H1 (cell line): ENCODE data around the gene FKBP1B. TPM values are rescaled to one million over a fixed set of nuclear protein-coding genes. Genes with fewer than 3 reads are reported as not detected.
A peak's percentile ranks its signal among the peaks of the same experiment; 100 is the strongest.

Source experiments
- CTCF ChIA-PET: fragments of 300-600 bp; sonication (Branson Sonifier 250); formaldehyde crosslinking; loops from one replicate; lab custom pipeline; 2021; ENCODE audit not compliant: partially characterized antibody; lab: Charles Lee
- POLR2A ChIA-PET: fragments of 300-600 bp; sonication (Branson Sonifier 250); formaldehyde crosslinking; loops from one replicate; lab custom pipeline; 2021; ENCODE audit warnings: inconsistent platforms; ENCODE audit not compliant: partially characterized antibody; lab: Charles Lee
- DNase-seq, 2 experiments: peaks; one replicate each; pipeline versions ENCODE4 v3.0.0 to v3.0.0-alpha.2; 2010 to 2022; ENCODE audit warnings: low spot score in 2 of 2, low read depth in 1 of 2, mixed read lengths in 1 of 2
- FAIRE-seq: peaks from 2 replicates; lab custom pipeline; 2011; peaks lifted over from hg19 to GRCh38; lab: Jason Lieb, UNC
- H2AFZ ChIP-seq: 2 replicates; pipeline ENCODE4 v1.8.1; 2012; ENCODE audit warnings: low read length, inconsistent platforms
- H2AK5ac ChIP-seq: 2 replicates; pipeline ENCODE4 v1.6.1; 2013; ENCODE audit warnings: low read depth, low read length
- H2BK120ac ChIP-seq: replicated peaks from 2 replicates; pipeline ENCODE3; 2013; ENCODE audit warnings: low read depth, low read length, inconsistent platforms
- H2BK12ac ChIP-seq: 2 replicates; pipeline ENCODE4 v1.6.1; 2013; ENCODE audit warnings: low read depth, low read length
- H2BK15ac ChIP-seq: 2 replicates; pipeline ENCODE4 v1.6.1; 2013; ENCODE audit warnings: low read length
- H2BK20ac ChIP-seq: 2 replicates; pipeline ENCODE4 v1.6.1; 2013; ENCODE audit warnings: low read length
- H2BK5ac ChIP-seq: 2 replicates; pipeline ENCODE4 v1.6.1; 2013; ENCODE audit warnings: low read depth, low read length
- H3K14ac ChIP-seq: 2 replicates; pipeline ENCODE4 v1.6.1; 2013; ENCODE audit warnings: inconsistent platforms; ENCODE audit not compliant: insufficient read length
- H3K18ac ChIP-seq: 2 replicates; pipeline ENCODE4 v1.6.1; 2013; ENCODE audit warnings: low read length; ENCODE audit errors: extremely low read depth
- H3K23ac ChIP-seq: 2 replicates; pipeline ENCODE4 v1.6.1; 2013; ENCODE audit warnings: inconsistent platforms; ENCODE audit not compliant: insufficient read length
- H3K23me2 ChIP-seq: 2 replicates; pipeline ENCODE4 v1.6.1; 2013; ENCODE audit warnings: low read depth, low read length
- H3K27ac ChIP-seq: 2 replicates; pipeline ENCODE4 v1.6.1; 2011; ENCODE audit warnings: low read depth, low read length, inconsistent platforms
- H3K27me3 ChIP-seq, 4 experiments: replicated peaks in 1 of 4; 1 replicate in 1 of 4; 2 replicates in 3 of 4; pipeline versions ENCODE4 v1.6.1 to v1.8.1; 2011 to 2013; ENCODE audit warnings: low read length in 3 of 4, mild to moderate bottlenecking in 3 of 4, inconsistent platforms in 2 of 4, mixed read lengths in 2 of 4, moderate library complexity in 1 of 4; ENCODE audit not compliant: control insufficient read depth in 3 of 4, insufficient read depth in 3 of 4; ENCODE audit errors: extremely low read depth in 1 of 4
- H3K36me3 ChIP-seq, 4 experiments: 2 replicates each; pipeline versions ENCODE4 v1.6.1 to v1.8.1; 2011 to 2013; ENCODE audit warnings: mild to moderate bottlenecking in 4 of 4, low read length in 3 of 4, moderate library complexity in 2 of 4, control low read depth in 1 of 4, inconsistent platforms in 1 of 4; ENCODE audit not compliant: insufficient read depth in 4 of 4, control insufficient read depth in 2 of 4
- H3K4ac ChIP-seq: replicated peaks from 2 replicates; pipeline ENCODE3; 2013; ENCODE audit warnings: low read length, low read depth, mixed read lengths, inconsistent platforms; ENCODE audit not compliant: insufficient read length
- H3K4me1 ChIP-seq, 4 experiments: replicated peaks in 1 of 4; 1 replicate in 1 of 4; 2 replicates in 3 of 4; pipeline versions ENCODE4 v1.6.1 to v1.8.1; 2011 to 2013; ENCODE audit warnings: low read length in 3 of 4, inconsistent platforms in 2 of 4, mixed read lengths in 1 of 4; ENCODE audit not compliant: insufficient read depth in 4 of 4, control insufficient read depth in 3 of 4
- H3K4me2 ChIP-seq, 2 experiments: 2 replicates each; pipeline versions ENCODE4 v1.6.1 to v1.8.1; 2011 to 2013; ENCODE audit warnings: low read depth in 2 of 2, low read length in 2 of 2, control low read depth in 1 of 2, inconsistent platforms in 1 of 2, mild to moderate bottlenecking in 1 of 2; ENCODE audit not compliant: insufficient read depth in 1 of 2
- H3K4me3 ChIP-seq, 4 experiments: fragments of 200-600, 300-600 bp in 1 of 4; sonication (generic), shearing (Covaris generic), sonication (Bioruptor Twin) in 1 of 4; 2 replicates each; pipeline versions ENCODE4 v1.5.1 to v1.8.1; 2011 to 2016; ENCODE audit warnings: low read length in 4 of 4, low read depth in 3 of 4, control low read depth in 2 of 4, inconsistent platforms in 2 of 4, mild to moderate bottlenecking in 2 of 4, mixed read lengths in 1 of 4, moderate library complexity in 1 of 4; ENCODE audit not compliant: insufficient read depth in 2 of 4; ENCODE audit errors: extremely low read depth in 1 of 4
- H3K56ac ChIP-seq: replicated peaks from 2 replicates; pipeline ENCODE3; 2013; ENCODE audit warnings: low read depth, mild to moderate bottlenecking, mixed read lengths, low read length, inconsistent platforms; ENCODE audit not compliant: insufficient read length
- H3K79me1 ChIP-seq: 2 replicates; pipeline ENCODE4 v1.6.1; 2013; ENCODE audit warnings: low read depth, low read length, control low read depth
- H3K79me2 ChIP-seq, 2 experiments: 2 replicates each; pipeline versions ENCODE4 v1.6.1 to v1.8.1; 2012 to 2013; ENCODE audit warnings: low read length in 2 of 2, mild to moderate bottlenecking in 2 of 2, inconsistent platforms in 1 of 2; ENCODE audit not compliant: insufficient read depth in 2 of 2, control insufficient read depth in 1 of 2
- H3K9ac ChIP-seq, 4 experiments: replicated peaks in 1 of 4; 1 replicate in 1 of 4; 2 replicates in 3 of 4; pipeline versions ENCODE4 v1.6.1 to v1.8.1; 2011 to 2013; ENCODE audit warnings: low read depth in 3 of 4, low read length in 3 of 4, control low read depth in 2 of 4, mild to moderate bottlenecking in 2 of 4, moderate library complexity in 2 of 4, inconsistent platforms in 1 of 4; ENCODE audit errors: extremely low read depth in 1 of 4
- H3K9me3 ChIP-seq, 2 experiments: 2 replicates each; pipeline versions ENCODE4 v1.6.1 to v1.8.1; 2012 to 2013; ENCODE audit warnings: mild to moderate bottlenecking in 2 of 2, moderate library complexity in 2 of 2, control low read depth in 1 of 2, inconsistent platforms in 1 of 2, low read depth in 1 of 2, low read length in 1 of 2, mixed read lengths in 1 of 2; ENCODE audit not compliant: insufficient read depth in 2 of 2
- H4K20me1 ChIP-seq, 2 experiments: replicated peaks in 1 of 2; 2 replicates each; pipeline versions ENCODE3 to v1.8.1; 2011 to 2013; ENCODE audit warnings: inconsistent platforms in 2 of 2, low read length in 2 of 2, mild to moderate bottlenecking in 1 of 2; ENCODE audit not compliant: insufficient read depth in 2 of 2, control insufficient read depth in 1 of 2
- H4K5ac ChIP-seq: 2 replicates; pipeline ENCODE4 v1.6.1; 2013; ENCODE audit warnings: low read length, low read depth, mixed read lengths, inconsistent platforms; ENCODE audit not compliant: insufficient read length
- H4K8ac ChIP-seq: 2 replicates; pipeline ENCODE4 v1.8.0; 2013; ENCODE audit warnings: mild to moderate bottlenecking, moderate library complexity, low read length, inconsistent platforms; ENCODE audit not compliant: insufficient read depth; ENCODE audit errors: extremely low read depth
- H4K91ac ChIP-seq: replicated peaks from 2 replicates; pipeline ENCODE3; 2013; ENCODE audit warnings: low read length, mixed read lengths, inconsistent platforms; ENCODE audit not compliant: insufficient read length
- BRCA1 ChIP-seq: IDR thresholded peaks from 2 replicates; pipeline ENCODE4 v1.6.1; 2012; ENCODE audit warnings: low read depth, low read length, improper control_type of control experiment
- CHD1 ChIP-seq: IDR thresholded peaks from 2 replicates; pipeline ENCODE4 v1.6.1; 2012; ENCODE audit warnings: low read depth, low read length, improper control_type of control experiment
- CTBP2 ChIP-seq: IDR thresholded peaks from 2 replicates; pipeline ENCODE4 v1.7.0; 2011; ENCODE audit warnings: borderline replicate concordance, mild to moderate bottlenecking, moderate library complexity, mixed read lengths, low read length; ENCODE audit not compliant: insufficient read depth, insufficient read length
- GABPA ChIP-seq: IDR thresholded peaks from 2 replicates; pipeline ENCODE4 v1.6.1; 2011; ENCODE audit warnings: mild to moderate bottlenecking, low read length, moderate library complexity, borderline replicate concordance; ENCODE audit not compliant: insufficient read depth
- HDAC2 ChIP-seq, 2 experiments: fragments of 300-600 bp in 1 of 2; sonication (generic) in 1 of 2; IDR thresholded peaks; 2 replicates each; pipeline ENCODE4 v1.6.1; 2011 to 2012; ENCODE audit warnings: low read depth in 2 of 2, low read length in 2 of 2, mild to moderate bottlenecking in 2 of 2, moderate library complexity in 2 of 2, borderline replicate concordance in 1 of 2, inconsistent platforms in 1 of 2
- MAFK ChIP-seq: IDR thresholded peaks from 2 replicates; pipeline ENCODE4 v1.6.1; 2012; ENCODE audit warnings: low read depth, mild to moderate bottlenecking, improper control_type of control experiment, low read length
- NRF1 ChIP-seq: IDR thresholded peaks from 2 replicates; pipeline ENCODE4 v1.6.1; 2011; ENCODE audit warnings: mild to moderate bottlenecking, low read depth, low read length, improper control_type of control experiment
- SAP30 ChIP-seq: fragments of 300-600 bp; sonication (generic); IDR thresholded peaks from 2 replicates; pipeline ENCODE4 v1.7.1; 2012; ENCODE audit warnings: low read length, moderate library complexity, mild to moderate bottlenecking, inconsistent platforms; ENCODE audit not compliant: insufficient read depth, insufficient replicate concordance
- SIRT6 ChIP-seq: IDR thresholded peaks from one replicate; pipeline ENCODE4 v1.7.1; 2012; ENCODE audit warnings: low read length, inconsistent platforms
- SP1 ChIP-seq: IDR thresholded peaks from 2 replicates; pipeline ENCODE4 v1.6.1; 2011; ENCODE audit warnings: low read depth, low read length
- TEAD4 ChIP-seq: IDR thresholded peaks from 2 replicates; pipeline ENCODE4 v1.6.1; 2012; ENCODE audit warnings: low read depth, low read length, inconsistent platforms, mixed read lengths
- YY1 ChIP-seq: IDR thresholded peaks from 2 replicates; pipeline ENCODE4 v1.6.1; 2011; ENCODE audit warnings: low read depth, mild to moderate bottlenecking, low read length
- WGBS, 2 experiments: shearing (Covaris generic) in 1 of 2; methylation state at CpG; one replicate each; pipeline versions ENCODE4 v1.1.6 to v1.1.7; 2013 to 2015; ENCODE audit warnings: low lambda C conversion rate in 2 of 2, mixed read lengths in 2 of 2, inconsistent platforms in 1 of 2, low coverage in 1 of 2, missing lambda C conversion rate in 1 of 2; ENCODE audit not compliant: insufficient replicate concordance in 2 of 2, insufficient coverage in 1 of 2, insufficient read length in 1 of 2; ENCODE audit errors: extremely low coverage in 1 of 2, missing lambda C conversion rate in 1 of 2; 5-methylcytosine and 5-hydroxymethylcytosine counted together
- polyA plus RNA-seq, 7 experiments: library from polyadenylated mRNA; depleted of rRNA in 3 of 7; stranded (reverse) in 5 of 7; unstranded in 2 of 7; fragments of >200 nt in 5 of 7; fragments of 200-250 nt in 2 of 7; gene quantifications; 1 replicate in 5 of 7; 2 replicates in 1 of 7; 4 replicates in 1 of 7; pipeline versions ENCODE4 v1.2.1 to v1.2.3, GENCODE V29; 2011 to 2013; ENCODE audit warnings: missing spikeins in 2 of 7, mixed read lengths in 2 of 7
- total RNA-seq: library from RNA; stranded (reverse); fragmentation: NEBNext Ultra II Directional; extraction: Animal tissue kit (Norgen Biotek cat#: 25700); gene quantifications from 2 replicates; pipeline ENCODE4 v1.2.1, GENCODE V29; 2021

The FKBP1B gene
- total and polyA plus RNA-seq, 2 of the 8 experiments (the other 6 are each of a cell fraction or from before 2014, with no cell fraction given), result 50.8 to 151 TPM

DNA sequence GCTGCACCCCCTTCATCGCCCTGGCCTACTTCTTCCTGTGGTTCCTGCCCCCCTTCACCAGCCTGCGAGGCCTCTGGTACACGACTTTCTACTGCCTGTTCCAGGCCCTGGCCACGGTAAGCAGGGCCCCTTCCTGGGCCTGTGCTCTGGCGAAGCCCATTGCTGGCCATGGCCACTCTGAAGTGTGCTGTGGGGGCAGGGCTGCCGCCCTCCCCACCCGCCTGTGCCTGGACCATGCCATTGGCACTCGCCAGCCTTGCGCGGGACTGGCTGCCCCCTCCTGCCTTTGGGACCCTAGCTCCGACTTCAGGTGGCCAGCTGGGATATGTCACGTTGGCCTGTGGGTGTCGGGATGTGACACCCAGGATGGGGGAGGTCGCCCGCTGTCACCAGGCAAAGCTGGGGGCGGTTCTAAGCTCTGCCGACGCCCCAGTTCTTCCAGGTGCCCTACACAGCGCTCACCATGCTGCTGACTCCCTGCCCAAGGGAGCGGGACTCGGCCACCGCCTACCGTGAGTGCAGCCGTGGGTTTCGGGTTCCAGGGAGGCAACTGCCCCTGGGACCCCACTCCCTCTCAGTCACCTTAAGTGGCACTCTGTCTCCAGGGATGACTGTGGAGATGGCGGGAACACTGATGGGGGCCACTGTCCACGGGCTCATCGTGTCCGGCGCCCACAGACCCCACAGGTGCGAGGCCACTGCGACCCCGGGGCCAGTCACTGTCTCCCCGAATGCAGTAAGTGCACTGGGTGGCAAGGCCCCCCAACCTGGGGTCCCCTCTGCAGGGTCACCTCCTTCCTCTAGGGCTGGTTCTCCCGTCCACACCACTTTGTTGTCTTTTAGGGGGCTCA lies 32.5 kb upstream of the FKBP1B start:
- CTCF ChIA-PET, result interaction anchor here (1.1 kb wide), 1 partner anchor 43 kb away, joined by 4 read pairs; no protein-coding TSS in a partner anchor
- TF ChIP-seq CTBP2 (no peak), YY1 (no peak), CHD1 (no peak), NRF1 (no peak), SAP30 (no peak), SIRT6 (no peak), SP1 (no peak), TEAD4 (no peak), HDAC2 (IDR thresholded peaks at IDR 0.05; ENCODE audit: borderline replicate concordance in 1 of 2, low read depth in 2 of 2, low read length in 2 of 2) (no peak), MAFK (no peak), GABPA (no peak), BRCA1 (no peak)

More for the DNA sequence above, 32.5 kb upstream of the FKBP1B start:
- no peak overlapping the region for H4K91ac ChIP-seq
- H3K27me3 ChIP-seq, result no peaks in the 10 kb centered on the region; a peak in 1 of 7 replicates
- DNase-seq (no peak), FAIRE-seq (no peak)
- no peak overlapping the region for H3K4me2 ChIP-seq
- no peak overlapping the region for H2BK20ac ChIP-seq
- no peak overlapping the region for H3K14ac ChIP-seq
- no peaks in the 10 kb centered on the region for H4K20me1 ChIP-seq
- no peak overlapping the region for H3K56ac ChIP-seq
- WGBS, 2 experiments, result 87% methylated on average over 35 of the region's 35 CpGs; no CpG with 5 or more reads in 1 of the 2 experiments
- H3K4ac ChIP-seq, result peak overlapping the region; percentile 85
- H3K9ac ChIP-seq, result no peak overlapping the region
- H3K4me3 ChIP-seq, result no peak overlapping the region
- H3K79me1 ChIP-seq, result no peaks in the 10 kb centered on the region
- peak overlapping the region; percentile 22 for H2BK120ac ChIP-seq
- no peak overlapping the region for H3K18ac ChIP-seq
- H3K23me2 ChIP-seq, result no peaks in the 10 kb centered on the region
- POLR2A ChIA-PET, result interaction anchor here (1.5 kb wide), 1 partner anchor 16 kb away, joined by 3 read pairs; no protein-coding TSS in a partner anchor
- H2BK12ac ChIP-seq, result peak overlapping the region; percentile 17; the same call in 1 of the 2 replicates
- H2BK15ac ChIP-seq, result peak overlapping the region; percentile 61; the same call in 1 of the 2 replicates
- no peak overlapping the region for H3K23ac ChIP-seq
- no peak overlapping the region for H2AFZ ChIP-seq
- H3K79me2 ChIP-seq, result no peaks in the 10 kb centered on the region
- H3K36me3 ChIP-seq, result no peaks in the 10 kb centered on the region
- no peak overlapping the region for H4K5ac ChIP-seq
- H3K27ac ChIP-seq, result no peak overlapping the region; the same call in 1 of the 2 replicates
- H3K9me3 ChIP-seq, result no peaks in the 10 kb centered on the region
- H2BK5ac ChIP-seq, result 0 out of 2 replicates have a peak overlapping the region, but pooled peaks have one; percentile 15
- H3K4me1 ChIP-seq, result peaks cover 0 to 28% (median 4%) of the 10 kb centered on the region in 4 experiments; a peak in 5 of 7 replicates
- no peak overlapping the region for H2AK5ac ChIP-seq
- peak overlapping the region; percentile 42; the same call in 1 of the 2 replicates for H4K8ac ChIP-seq
